AG08395 (cell line): ENCODE data around the gene ITCH.
"Not testable (repeated sequence)": the region's sequence is repeated elsewhere in the genome, so short reads cannot be mapped to it uniquely, and the experiment has no call there.

ENCODE experiments used
- DNase-seq: peaks from one replicate; pipeline ENCODE4 v3.0.0; 2012; ENCODE audit warnings: mixed read lengths, low spot score

The ITCH gene

DNA sequence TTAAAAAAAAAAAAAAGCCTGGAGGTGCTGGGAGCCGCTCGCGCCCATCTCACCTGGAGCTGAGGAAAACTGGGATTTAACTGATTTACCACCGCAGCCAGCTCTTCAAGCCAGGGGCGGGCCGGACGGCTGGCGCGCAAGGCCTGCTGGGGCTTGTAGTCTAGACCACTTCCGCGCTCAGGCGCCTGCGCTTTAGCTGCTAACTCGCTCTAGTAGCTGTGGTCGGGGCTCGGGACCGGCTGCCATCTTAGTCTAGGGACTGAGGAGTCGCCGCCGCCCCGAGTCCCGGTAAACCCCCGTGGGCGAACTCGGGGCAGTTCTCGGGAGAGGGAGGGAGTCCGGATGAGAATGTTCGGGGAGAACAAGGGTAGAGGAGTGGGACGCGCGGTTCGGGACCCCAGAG, at the start of gene ITCH:
TSS of gene ITCH (plus strand) at position 212 of the 403 bp plus-strand sequence. CDS start 30,539 bp downstream, outside the sequence.
- peak; percentile 98 for DNase-seq

DNA sequence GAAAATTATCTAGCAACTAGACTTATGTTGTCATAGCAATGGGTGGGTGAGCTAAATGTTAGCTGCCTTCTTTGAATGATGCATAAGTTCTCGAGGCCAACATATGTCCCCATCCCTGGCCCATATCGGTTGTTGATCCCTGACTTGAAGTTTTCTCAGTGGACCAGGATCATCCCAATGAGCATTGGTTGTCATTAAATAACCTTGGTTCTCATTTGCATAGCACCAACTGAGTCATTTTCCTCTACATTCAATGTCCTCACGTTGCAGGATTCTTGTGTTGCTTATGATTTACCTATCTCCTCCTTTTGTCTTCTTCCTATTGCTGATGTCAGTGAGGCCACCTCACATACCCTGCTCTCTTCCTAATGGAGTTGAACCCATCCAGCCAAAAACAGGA, 47.8 kb upstream of the ITCH start:
- no peak for DNase-seq

GRCh38 chr20:34316196-34316814, 46.8 kb upstream of the ITCH start:
- no peak for DNase-seq

DNA sequence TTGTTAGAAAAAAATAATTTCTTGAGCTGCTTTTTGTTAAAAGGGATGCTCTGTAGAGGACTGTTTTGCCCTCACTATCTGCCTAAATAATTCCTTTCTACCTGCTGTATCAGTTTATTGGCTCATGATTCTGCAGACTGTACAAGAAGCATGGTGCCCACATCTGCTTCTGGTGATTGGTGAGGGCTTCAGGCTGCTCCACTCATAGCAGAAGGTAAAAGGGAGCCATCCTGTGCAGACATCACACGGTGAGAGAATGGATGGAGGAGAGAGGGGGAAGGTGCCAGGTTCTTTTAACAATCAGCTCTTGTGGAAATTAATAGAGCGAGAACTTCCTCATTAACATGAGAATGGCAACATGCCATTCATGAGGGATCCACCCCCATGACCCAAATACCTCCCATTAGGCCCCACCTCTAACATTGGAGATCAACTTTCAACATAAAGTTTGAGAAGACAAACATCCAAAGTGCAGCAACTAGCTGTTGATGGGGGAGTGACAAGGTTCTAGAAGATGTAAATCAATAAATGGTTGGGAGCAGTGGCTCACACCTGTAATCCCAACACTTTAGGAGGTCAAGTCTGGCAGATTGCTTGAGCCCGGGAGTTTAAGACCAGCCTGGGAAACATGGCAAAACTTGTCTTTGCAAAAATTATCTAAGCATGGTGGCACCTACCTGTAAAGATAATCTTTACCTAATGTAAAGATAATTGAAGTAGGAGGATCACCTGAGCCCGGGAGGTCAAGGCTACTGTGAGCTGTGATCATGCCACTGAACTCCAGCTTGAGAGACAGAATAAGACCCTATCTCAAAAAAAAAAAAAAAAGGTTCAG, 44.2 kb upstream of the ITCH start:
- DNase-seq = no peak

- DNase-seq = no peak
Observed at GRCh38 chr20:34320861-34321260, 42.2 kb upstream of the ITCH start.

- DNase-seq = no peak
Observed at GRCh38 chr20:34322267-34323105, 40.6 kb upstream of the ITCH start.

GRCh38 chr20:34324541-34324940, 38.5 kb upstream of the ITCH start:
- no peak for DNase-seq

GRCh38 chr20:34328207-34328606, 34.9 kb upstream of the ITCH start:
- not testable (repeated sequence) for DNase-seq

DNA sequence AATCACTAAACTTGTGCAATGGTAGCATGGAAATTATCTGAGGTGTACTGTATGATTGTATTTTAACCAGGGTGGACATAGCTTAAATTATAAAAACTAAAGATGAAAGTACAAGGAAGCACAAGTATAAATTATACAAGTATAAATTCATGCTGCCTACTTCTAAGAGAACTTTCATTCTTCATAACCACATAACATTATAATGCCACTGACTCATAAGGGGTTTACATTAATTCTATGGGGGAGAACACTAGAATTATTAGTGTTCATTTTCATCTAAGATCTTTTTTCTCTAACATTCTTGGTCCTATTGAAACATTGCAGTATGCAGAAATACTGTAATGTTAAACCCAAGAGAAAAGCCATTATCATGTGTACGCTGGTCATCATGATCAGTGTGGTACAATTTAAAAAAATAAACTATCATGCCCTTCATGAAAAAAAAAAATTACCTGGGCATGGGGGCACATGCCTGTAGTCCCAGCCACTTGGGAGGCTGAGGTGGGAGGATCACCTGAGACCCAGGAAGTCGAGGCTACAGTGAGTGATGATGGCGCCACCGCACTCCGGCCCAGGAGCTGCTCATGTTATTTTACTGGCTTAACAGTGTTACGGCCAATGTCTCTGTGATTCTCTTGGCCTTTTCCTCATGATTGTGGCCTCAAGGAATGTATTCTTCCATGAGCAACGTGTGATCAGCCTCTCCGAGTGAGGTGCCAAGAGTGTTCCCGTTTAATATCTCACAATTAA, 34.0 kb upstream of the ITCH start:
- no peak for DNase-seq

- DNase-seq = not testable (repeated sequence)
Observed at GRCh38 chr20:34330861-34331544, 32.1 kb upstream of the ITCH start.

GRCh38 chr20:34331838-34332237, 31.2 kb upstream of the ITCH start:
- no peak for DNase-seq

- no peak for DNase-seq
Observed at GRCh38 chr20:34332262-34332920, 30.7 kb upstream of the ITCH start.

- DNase-seq = no peak
Observed at GRCh38 chr20:34333786-34334185, 29.3 kb upstream of the ITCH start.

DNA sequence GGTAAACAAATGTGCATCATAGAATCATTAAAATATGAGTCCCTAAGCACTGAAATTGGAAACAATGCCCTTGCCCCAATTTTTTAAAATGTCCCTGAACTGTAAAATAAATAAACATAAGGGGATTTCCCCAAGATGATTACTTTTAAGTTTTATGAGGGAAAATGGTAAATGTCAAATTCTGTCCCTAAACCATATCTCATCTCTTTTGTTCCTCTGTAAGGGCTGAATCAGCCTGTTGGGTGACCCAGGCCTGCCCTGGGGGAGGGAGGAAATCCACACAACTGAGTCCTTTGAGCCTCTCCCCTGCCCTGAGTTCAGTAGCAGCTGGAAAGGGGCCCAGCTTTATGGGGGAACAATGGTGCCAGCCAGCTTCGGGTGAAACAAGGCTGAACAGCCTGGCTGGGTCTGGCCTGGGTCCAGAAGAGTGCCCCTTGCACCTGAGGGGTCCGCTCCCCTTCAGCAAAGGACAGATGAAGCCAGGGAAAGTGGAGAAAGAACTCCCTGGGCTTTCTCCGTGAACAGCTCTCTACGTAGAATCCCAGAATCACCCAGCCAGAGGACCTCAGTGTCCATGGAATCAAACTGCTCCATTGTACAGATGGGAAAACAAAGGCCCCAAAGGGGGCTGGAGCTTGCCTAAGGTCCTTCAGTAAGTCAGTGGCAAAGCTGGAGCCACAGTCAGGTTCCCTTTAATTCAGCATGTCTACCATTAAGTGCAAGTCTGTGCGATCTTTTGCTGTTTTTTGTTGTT, 28.2 kb upstream of the ITCH start:
- DNase-seq = no peak

- DNase-seq = peak; percentile 1
Observed at GRCh38 chr20:34337544-34337943, 25.5 kb upstream of the ITCH start.

GRCh38 chr20:34337982-34338726, 24.9 kb upstream of the ITCH start:
- DNase-seq = no peak

DNA sequence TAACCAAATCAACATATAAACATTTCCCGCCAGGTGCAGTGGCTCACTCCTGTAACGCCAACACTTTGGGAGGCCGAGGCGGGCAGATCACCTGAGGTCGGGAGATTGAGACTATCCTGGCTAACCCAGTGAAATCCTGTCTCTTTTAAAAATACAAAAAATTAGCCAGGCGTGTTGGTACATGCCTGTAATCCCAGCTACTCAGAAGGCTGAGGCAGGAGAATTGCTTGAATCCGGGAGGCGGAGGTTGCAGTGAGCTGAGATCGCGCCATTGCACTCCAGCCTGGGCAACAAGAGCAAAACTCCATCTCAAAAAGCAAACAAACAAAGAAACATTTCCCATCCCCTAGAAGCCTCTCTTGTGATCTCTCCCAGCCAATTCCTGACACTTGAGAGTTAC, 22.3 kb upstream of the ITCH start:
- DNase-seq = not testable (repeated sequence)

- DNase-seq = not testable (repeated sequence)
Observed at GRCh38 chr20:34341199-34341598, 21.9 kb upstream of the ITCH start.
